ENCODE measurements around the gene LRP1B.

GRCh38 chr2:140308706-140309105 lies 1822.1 kb downstream of the LRP1B start:
- TF ChIP-seq POLR2A (IDR thresholded peaks at IDR 0.05) (no peak), CTCF (IDR thresholded peaks at IDR 0.05) (no peak)

All from thyroid gland (tissue), 4 donors.